GM12801 (cell line): Measurements from ENCODE around the gene ARTN.

Experiments
- TF ChIP-seq, protein P1 (sequence below): IDR thresholded peaks from one replicate; pipeline ENCODE4 v1.5.1; 2011; ENCODE audit warnings: control low read depth; ENCODE audit not compliant: insufficient read length; ENCODE audit errors: extremely low read depth

Gene ARTN

DNA sequence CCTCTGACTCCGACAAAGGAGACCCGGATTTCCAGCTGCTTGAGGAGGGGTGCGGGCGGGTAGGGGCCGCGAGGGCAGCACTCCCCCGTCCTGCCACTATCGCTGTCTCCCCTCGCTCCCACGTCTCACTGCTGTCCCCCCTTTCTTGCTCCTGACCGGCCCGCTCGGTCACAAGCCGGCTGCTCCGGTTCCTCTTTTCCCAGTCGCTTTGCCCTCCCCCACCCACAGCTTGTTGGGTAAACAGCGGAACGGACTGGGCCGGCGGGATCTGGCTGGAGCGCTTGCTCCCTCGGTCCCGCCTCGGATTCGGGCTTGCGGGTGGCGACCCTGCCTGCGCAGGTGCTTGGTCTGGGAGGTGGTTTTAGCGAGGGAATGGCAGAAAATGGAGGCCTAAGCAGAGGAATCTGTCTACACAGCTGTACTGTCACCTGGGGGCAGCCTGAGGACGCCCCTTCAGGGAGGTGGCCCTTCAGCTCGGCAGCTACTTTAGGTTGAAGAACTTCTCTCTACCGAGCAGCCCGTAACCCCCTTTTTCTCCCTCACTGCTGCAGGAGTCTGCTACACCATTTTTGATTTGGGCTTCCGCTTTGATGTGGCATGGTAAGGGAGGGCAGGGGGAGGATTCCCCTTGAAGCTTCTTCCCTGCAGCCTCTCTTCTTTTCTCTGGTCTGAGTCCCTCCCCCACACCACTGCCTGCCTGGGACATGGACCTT is 41.8 kb downstream of the ARTN start:
- TF ChIP-seq, protein P1, sequence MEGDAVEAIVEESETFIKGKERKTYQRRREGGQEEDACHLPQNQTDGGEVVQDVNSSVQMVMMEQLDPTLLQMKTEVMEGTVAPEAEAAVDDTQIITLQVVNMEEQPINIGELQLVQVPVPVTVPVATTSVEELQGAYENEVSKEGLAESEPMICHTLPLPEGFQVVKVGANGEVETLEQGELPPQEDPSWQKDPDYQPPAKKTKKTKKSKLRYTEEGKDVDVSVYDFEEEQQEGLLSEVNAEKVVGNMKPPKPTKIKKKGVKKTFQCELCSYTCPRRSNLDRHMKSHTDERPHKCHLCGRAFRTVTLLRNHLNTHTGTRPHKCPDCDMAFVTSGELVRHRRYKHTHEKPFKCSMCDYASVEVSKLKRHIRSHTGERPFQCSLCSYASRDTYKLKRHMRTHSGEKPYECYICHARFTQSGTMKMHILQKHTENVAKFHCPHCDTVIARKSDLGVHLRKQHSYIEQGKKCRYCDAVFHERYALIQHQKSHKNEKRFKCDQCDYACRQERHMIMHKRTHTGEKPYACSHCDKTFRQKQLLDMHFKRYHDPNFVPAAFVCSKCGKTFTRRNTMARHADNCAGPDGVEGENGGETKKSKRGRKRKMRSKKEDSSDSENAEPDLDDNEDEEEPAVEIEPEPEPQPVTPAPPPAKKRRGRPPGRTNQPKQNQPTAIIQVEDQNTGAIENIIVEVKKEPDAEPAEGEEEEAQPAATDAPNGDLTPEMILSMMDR, result no peak

DNA sequence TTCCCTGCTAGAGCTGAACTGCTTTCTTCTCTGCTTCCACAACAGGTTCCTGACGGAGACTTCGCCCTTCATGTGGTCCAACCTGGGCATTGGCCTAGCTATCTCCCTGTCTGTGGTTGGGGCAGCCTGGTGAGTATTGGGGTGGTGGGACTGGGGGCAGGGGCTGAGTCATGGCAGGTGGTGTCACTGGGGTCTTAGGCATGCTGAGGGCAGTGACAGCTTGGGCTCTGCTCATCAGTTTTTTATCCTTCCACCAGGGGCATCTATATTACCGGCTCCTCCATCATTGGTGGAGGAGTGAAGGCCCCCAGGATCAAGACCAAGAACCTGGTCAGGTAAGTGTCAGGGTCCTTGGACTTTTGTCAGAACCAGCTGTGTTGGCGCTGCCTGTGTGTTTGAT is 42.4 kb downstream of the ARTN start:
- TF ChIP-seq, protein P1, result no peak

DNA sequence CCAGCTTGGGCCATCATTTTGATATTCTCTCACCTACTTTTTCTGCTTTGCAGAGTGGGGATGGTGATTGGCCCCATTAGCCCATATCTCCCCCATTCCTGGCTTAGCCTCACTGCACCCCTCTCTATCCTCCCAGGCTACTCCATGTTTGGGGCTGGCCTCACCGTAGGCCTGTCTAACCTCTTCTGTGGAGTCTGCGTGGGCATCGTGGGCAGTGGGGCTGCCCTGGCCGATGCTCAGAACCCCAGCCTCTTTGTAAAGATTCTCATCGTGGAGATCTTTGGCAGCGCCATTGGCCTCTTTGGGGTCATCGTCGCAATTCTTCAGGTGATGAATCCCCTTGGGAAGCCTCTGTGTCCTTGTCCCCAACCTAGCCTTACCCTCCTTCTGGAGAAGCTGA is 43.3 kb downstream of the ARTN start:
- TF ChIP-seq, protein P1, result no peak

DNA sequence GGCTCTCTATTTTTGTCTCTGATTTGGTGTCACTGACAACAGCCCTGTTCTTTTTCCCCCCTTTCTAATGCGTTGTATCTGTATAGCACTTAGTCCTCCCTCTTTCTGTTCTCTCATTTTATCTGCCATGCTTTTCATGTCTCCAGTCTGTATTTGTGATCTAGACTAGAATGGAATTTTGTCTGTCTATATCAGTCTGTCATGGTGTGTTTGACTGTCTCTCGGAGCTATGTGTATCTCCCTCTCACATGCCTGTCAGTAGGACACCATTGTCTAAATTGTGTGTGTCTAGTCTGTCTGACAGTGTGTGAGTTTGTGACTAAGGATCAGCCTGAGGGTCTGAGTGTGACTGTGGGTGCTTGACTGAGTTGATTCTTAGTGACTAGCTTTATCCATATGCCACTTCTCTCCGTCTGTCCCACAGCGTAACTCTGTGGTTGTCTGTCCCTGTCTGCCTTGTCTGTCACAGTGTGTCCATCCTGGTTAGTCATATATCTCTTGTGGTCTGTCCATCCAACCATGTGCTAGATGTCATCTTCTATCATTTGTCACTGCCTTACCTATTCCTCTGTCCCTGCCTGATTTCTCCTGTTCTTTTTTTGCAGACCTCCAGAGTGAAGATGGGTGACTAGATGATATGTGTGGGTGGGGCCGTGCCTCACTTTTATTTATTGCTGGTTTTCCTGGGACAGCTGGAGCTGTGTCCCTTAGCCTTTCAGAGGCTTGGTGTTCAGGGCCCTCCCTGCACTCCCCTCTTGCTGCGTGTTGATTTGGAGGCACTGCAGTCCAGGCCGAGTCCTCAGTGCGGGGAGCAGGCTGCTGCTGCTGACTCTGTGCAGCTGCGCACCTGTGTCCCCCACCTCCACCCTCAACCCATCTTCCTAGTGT is 44.0 kb downstream of the ARTN start:
- TF ChIP-seq, protein P1, result no peak

DNA sequence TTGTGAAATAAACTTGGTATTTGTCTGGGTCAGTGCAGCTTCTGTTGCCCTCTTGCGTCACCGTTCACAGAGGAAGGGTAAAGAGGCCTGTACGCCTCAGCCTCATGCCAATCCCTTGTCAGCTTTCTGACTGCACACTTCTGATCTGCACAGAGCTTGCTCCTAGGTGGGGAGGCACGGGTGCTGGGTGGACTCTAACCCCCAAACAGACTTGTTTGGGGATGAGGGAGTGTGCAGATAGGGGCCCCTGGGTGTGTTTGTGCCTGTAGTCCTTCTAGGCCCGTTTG is 44.6 kb downstream of the ARTN start:
- TF ChIP-seq, protein P1, result no peak

DNA sequence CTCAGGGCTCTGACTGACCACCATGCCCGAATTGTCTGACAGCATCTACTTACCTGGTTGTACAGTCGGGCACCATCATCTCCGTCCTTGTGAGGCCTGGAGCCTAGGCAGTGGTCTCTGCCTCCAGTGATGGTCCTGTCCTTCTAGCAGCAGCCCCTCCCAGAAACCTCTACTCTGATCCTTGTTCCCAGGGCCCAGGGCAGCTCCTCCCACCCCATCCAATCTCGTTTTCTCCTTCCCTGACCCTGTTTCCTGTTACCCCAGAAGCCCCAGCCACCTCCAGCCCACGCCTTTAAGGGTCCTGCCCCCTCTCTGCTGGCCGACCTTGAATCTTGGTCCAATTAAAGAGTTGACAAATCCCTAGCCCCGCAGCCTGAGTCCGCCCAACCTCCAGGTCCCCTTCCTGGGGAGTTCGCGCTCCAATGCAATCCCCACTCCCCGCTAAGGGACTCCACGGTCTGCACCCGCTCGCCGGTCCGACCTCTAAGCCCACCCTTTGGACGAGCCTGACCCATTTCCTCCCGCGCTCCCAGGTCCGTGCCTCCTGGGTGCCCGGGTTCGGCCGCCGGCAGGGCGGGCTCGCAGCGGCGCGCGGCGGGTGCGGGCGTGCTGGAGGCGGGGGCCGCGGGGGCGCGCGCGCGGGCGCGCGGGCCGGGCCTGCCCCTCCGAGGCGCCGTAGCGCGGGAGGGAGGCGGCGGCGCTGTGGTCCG is 45.1 kb downstream of the ARTN start, which contains the start of gene B4GALT2:
B4GALT2 (plus strand) TSS at position 660 of the 710 bp plus-strand sequence. CDS start 1,951 bp downstream, outside the sequence.
- TF ChIP-seq, protein P1, result no peak

DNA sequence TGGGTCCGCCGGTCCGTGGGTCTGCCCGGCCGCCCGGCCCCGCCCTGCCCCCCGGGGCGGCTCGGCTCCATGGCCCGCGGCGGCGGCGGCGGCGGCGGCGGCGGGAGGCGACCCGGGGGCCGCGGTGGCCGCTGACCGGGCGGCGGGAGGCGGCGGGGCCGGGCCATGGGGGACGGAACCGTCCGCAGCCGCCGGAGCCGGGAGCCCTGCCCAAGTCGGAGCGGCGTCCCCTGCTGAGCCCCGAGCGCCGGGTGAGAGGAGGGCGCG is 45.6 kb downstream of the ARTN start:
- TF ChIP-seq, protein P1, result no peak
